Central memory CD8-positive, alpha-beta T cell (primary cell): ENCODE data around the gene GLOD5.

Experiments
- ATAC-seq: fragments of 150-1000 bp; cut with Tn5 transposase; replicated peaks from 2 replicates; pipeline ENCODE4 v1.10.0; 2022; ENCODE audit warnings: mild to moderate bottlenecking, moderate FRiP score, moderate number of reproducible peaks; ENCODE audit not compliant: poor library complexity, severe bottlenecking; ENCODE audit errors: extremely low read depth
- DNase-seq, 2 donors: peaks; one replicate each; pipeline ENCODE4 v3.0.0; 2021; ENCODE audit warnings: low spot score in 2 of 2
- H3K27ac Mint-ChIP-seq: one replicate; pipeline ENCODE4 v1.8.0; 2022; ENCODE audit warnings: low read depth, mild to moderate bottlenecking, moderate library complexity, mixed read lengths
- H3K27me3 Mint-ChIP-seq: one replicate; pipeline ENCODE4 v1.8.0; 2022; ENCODE audit warnings: mixed read lengths
- H3K36me3 Mint-ChIP-seq: one replicate; pipeline ENCODE4 v1.8.0; 2022; ENCODE audit warnings: mild to moderate bottlenecking, moderate library complexity, mixed read lengths; ENCODE audit not compliant: insufficient read depth
- H3K4me1 Mint-ChIP-seq: one replicate; pipeline ENCODE4 v1.8.0; 2022; ENCODE audit warnings: mixed read lengths
- H3K4me3 Mint-ChIP-seq: one replicate; pipeline ENCODE4 v1.8.0; 2022; ENCODE audit warnings: mild to moderate bottlenecking, moderate library complexity, mixed read lengths
- H3K9me3 Mint-ChIP-seq: one replicate; pipeline ENCODE4 v1.8.0; 2022; ENCODE audit warnings: mixed read lengths

Gene GLOD5

DNA sequence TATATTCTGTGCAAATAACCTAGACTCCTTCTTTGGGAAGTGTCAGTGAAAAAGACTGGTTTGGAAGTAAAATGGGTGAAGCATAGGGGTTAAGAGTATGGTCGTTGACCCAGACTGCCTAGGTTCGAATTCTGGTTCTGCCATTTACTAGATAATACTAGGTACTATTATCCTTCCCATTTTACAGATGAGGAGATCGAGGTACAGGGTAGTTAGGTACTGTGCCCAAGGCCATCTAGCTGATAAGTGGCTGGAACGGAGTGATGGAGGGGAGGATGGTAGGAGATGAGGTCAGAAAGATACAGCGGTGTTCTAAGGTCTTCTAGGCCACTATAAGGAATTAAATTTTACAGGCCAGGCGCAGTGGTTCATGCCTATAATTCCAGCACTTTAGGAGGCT is 11.1 kb downstream of the GLOD5 start:
- Mint-ChIP-seq H3K27me3 (peaks cover 17% of the 10 kb centered on the region), H3K27ac (no peak overlapping the region), H3K9me3 (no peaks in the 10 kb centered on the region), H3K4me1 (peaks cover 4% of the 10 kb centered on the region), H3K36me3 (no peaks in the 10 kb centered on the region), H3K4me3 (no peak overlapping the region)
- DNase-seq (no peak), ATAC-seq (no peak)

DNA sequence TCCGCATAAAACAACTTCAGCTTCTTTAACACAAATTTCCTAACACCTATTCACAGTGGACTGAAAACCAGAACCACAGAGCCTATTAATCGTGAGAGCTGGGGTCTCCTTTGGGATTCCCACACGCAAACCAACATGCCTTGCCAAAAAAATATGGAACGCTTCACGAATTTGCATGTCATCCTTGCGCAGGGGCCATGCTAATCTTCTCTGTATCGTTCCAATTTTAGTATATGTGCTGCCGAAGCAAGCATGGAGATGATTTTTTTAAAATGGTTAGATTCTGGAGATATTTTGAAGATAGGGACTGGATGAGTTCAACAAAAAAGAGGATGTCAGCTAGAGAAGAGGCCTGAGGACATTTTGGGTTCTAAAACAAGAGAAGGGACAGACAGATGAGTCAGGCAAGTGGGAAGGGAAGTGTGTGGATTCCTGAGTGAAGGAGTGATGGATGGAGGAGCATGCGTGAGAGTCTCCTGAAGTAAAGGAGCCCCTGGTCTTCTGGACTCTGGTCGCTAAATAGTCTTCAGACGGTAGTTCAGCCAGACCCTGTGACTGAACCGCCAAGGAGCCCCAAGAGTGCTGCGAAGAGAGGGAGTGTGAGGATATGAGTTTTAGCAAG is 15.4 kb downstream of the GLOD5 start:
- Mint-ChIP-seq H3K27me3 (peaks cover 19% of the 10 kb centered on the region), H3K4me1 (peaks cover 4% of the 10 kb centered on the region), H3K27ac (no peak overlapping the region), H3K9me3 (no peaks in the 10 kb centered on the region), H3K4me3 (no peak overlapping the region), H3K36me3 (no peaks in the 10 kb centered on the region)
- ATAC-seq, result no peak
- DNase-seq, result no peak

DNA sequence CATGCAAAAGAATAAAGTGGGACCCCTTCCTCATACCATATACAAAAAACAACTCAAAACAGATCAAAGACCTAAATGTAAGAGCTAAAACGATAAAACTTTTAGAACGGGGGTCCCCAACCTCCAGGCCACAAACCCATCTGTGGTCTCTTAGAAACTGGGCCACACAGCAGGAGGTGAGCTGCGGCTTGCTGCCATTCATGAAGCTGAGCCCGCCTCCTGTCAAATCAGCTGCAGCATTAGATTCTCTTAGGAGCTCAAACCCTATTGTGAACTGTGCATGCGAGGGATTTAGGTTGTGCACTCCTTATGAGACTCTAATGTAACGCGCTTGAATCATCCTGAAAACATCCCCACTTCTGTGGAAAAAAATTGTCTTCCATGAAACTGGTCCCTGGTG is 17.9 kb downstream of the GLOD5 start:
- H3K36me3 Mint-ChIP-seq, result no peaks in the 10 kb centered on the region
- H3K27me3 Mint-ChIP-seq, result peaks cover 19% of the 10 kb centered on the region
- no peak overlapping the region for H3K4me3 Mint-ChIP-seq
- H3K9me3 Mint-ChIP-seq, result no peaks in the 10 kb centered on the region
- peaks cover 4% of the 10 kb centered on the region for H3K4me1 Mint-ChIP-seq
- ATAC-seq, result no peak
- no peak overlapping the region for H3K27ac Mint-ChIP-seq
- DNase-seq, result no peak

DNA sequence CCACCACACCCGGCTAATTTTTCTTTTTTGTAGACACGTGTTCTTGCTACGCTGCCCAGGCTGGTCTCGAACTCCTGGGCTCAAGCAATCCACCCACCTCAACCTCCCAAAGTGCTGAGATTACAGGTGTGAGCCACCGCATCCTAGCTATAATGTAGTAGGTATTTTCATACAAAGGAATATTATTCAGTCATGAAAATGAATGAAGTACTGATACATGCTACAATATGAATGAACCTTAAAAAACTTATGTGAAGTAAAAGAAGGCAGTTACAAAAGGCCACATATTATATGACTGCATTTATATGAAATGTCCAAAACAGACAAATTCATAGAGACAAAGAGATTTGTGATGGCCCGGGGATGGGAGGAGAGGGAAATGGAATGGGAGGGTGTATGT is 20.2 kb downstream of the GLOD5 start:
- DNase-seq (no peak), ATAC-seq (no peak)
- Mint-ChIP-seq H3K27ac (no peak overlapping the region), H3K4me1 (no peaks in the 10 kb centered on the region), H3K4me3 (no peak overlapping the region), H3K36me3 (no peaks in the 10 kb centered on the region), H3K9me3 (no peaks in the 10 kb centered on the region), H3K27me3 (peaks cover 14% of the 10 kb centered on the region)

DNA sequence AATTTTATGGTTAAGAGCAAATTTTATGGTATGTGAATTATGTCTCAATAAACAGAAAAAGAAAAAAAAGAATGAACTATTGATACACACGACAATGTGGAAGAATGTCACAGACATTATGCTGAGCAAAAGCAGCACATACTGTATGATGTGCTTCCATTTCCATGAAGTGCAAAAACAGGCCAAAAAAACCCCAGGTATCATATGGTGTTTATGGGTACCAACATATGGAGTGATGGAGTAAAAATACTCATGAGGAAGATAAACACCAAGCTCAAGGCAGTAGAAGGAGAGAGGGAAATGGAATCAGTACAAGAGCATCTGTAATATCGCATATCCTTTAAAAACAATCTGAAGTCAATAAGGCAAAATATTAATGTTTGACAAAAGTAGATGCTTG is 20.7 kb downstream of the GLOD5 start:
- no peaks in the 10 kb centered on the region for H3K36me3 Mint-ChIP-seq
- H3K27me3 Mint-ChIP-seq, result peaks cover 14% of the 10 kb centered on the region
- no peaks in the 10 kb centered on the region for H3K4me1 Mint-ChIP-seq
- ATAC-seq, result no peak
- H3K9me3 Mint-ChIP-seq, result no peaks in the 10 kb centered on the region
- no peak overlapping the region for H3K27ac Mint-ChIP-seq
- DNase-seq, result no peak
- no peak overlapping the region for H3K4me3 Mint-ChIP-seq

DNA sequence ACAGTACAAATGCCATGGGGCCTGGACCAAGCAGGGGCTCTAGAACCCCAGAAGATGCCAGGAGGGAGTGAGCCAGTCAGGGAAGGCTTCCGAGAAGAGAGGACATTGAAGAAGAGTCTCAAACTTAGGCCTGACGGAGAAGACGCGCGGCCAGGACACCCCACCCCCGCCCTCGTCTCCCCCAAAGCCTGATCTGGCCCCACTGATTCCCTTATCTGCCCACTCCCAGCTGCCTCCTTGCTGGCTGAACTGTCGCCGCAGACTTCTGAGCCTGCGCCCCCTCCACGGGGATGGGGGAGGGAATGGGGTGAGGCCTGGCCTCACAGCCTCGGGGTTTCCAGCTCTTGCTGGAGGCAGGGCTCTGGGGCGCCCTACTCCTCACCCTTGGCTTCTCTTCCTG is 21.2 kb downstream of the GLOD5 start:
- Mint-ChIP-seq H3K4me1 (no peaks in the 10 kb centered on the region), H3K27me3 (peaks cover 9% of the 10 kb centered on the region), H3K9me3 (no peaks in the 10 kb centered on the region), H3K4me3 (no peak overlapping the region), H3K27ac (no peak overlapping the region), H3K36me3 (no peaks in the 10 kb centered on the region)
- DNase-seq, result no peak
- ATAC-seq, result no peak

DNA sequence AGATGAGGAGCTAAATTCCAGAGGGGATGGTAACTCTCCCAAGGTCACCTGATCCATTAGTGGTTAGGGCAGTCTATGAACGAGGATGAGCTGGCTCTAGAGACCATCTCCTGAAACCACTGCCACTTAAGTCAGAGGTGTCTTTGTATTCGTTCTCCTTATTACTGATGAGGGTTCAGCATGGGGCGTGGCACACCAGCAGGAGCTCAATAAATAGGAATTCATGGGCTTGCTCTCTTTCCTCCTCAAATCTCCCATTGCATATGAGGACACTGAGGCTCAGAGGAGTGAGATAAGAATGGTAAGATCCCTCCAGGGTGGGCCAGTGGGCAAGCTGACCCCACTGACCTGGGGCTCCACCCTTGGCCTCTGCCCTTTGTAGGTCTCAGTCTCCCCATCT is 23.2 kb downstream of the GLOD5 start:
- Mint-ChIP-seq H3K36me3 (no peaks in the 10 kb centered on the region), H3K27me3 (peaks cover 9% of the 10 kb centered on the region), H3K4me1 (peaks cover 14% of the 10 kb centered on the region), H3K4me3 (no peak overlapping the region), H3K27ac (no peak overlapping the region), H3K9me3 (no peaks in the 10 kb centered on the region)
- no peak for ATAC-seq
- no peak for DNase-seq

DNA sequence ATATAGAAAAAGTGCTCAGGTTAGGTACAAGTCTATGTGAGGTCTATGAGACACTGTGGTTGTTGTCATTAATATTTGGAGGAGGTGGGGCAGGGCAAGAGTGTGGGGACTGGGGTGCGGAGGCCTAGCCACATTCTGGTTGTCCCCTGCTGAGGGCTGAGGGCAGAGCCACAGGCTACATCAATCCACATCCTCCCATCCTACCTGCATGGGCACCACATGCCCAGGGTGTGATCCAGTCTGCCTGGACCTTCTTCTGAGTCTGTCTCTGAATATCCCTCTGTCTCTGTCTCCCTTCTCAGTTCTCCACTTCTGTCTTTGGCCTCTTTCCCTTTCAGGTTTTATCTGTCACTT is 23.6 kb downstream of the GLOD5 start:
- DNase-seq, result no peak
- Mint-ChIP-seq H3K4me3 (no peak overlapping the region), H3K36me3 (no peaks in the 10 kb centered on the region), H3K27me3 (peaks cover 9% of the 10 kb centered on the region), H3K27ac (no peak overlapping the region), H3K9me3 (no peaks in the 10 kb centered on the region), H3K4me1 (peaks cover 18% of the 10 kb centered on the region)
- ATAC-seq, result no peak

DNA sequence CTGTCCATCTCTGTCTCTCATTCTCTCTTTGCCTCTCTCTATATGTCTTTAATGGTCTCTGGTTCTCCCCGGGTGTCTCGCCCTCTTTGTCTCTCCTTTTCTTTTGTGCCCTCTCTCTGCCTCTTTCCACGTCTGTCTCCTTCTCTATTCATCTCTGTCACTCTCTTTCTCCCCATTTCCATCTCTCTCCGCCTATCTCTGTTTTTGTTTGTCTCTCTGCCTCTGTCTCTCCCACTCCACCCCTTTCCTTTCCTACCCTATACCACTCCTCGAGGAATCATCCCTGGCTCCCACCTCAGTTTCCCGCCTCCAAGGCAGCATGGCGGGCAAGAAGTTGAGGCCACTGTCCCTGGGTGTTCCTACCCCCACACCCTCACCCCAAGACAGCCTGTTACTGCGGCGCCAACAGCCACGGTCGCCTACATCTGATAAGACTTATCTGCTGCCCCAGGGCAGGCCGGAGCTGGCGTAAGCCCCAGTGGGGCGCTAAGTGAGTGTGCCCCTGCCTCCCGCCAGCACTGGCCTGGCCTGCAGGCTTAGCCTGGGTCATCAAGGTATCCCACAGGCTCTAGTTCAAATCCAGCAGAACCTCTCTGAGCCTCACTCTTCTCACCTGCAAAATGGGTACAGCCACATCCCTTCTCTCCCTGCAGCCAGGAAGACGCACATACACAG is 24.1 kb downstream of the GLOD5 start:
- Mint-ChIP-seq H3K27me3 (peaks cover 9% of the 10 kb centered on the region), H3K27ac (no peak overlapping the region), H3K9me3 (no peaks in the 10 kb centered on the region), H3K36me3 (no peaks in the 10 kb centered on the region), H3K4me3 (no peak overlapping the region), H3K4me1 (peaks cover 19% of the 10 kb centered on the region)
- ATAC-seq, result no peak
- no peak for DNase-seq

DNA sequence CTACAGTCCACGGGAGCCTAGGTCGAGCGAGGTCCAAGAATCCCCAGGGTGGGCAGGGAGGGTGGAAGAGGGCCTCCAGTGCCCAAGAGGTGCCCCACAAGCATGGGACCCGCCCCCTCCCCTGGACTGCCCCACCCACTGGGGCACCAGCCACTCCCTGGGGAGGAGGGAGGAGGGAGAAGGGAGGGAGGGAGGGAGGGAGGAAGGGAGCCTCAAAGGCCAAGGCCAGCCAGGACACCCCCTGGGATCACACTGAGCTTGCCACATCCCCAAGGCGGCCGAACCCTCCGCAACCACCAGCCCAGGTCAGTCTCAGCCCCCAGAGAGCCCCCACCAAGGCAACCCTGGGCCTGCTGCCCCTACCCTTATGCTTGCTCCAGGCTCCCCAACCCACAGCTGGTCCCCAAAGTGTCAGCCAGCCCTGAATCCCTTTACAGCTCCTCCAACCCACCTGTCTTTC is 24.8 kb downstream of the GLOD5 start, which contains the start of gene GATA1:
Gene GATA1 (plus strand): TSS at position 250 of the 460 bp plus-strand sequence. CDS start 4,520 bp downstream, outside the sequence.
- no peaks in the 10 kb centered on the region for H3K36me3 Mint-ChIP-seq
- ATAC-seq (no peak), DNase-seq (no peak)
- H3K9me3 Mint-ChIP-seq, result no peaks in the 10 kb centered on the region
- peaks cover 19% of the 10 kb centered on the region for H3K4me1 Mint-ChIP-seq
- H3K4me3 Mint-ChIP-seq, result no peak within 1 kb of the TSS
- no peak within 1 kb of the TSS for H3K27ac Mint-ChIP-seq
- H3K27me3 Mint-ChIP-seq, result peaks cover 9% of the 10 kb centered on the region

DNA sequence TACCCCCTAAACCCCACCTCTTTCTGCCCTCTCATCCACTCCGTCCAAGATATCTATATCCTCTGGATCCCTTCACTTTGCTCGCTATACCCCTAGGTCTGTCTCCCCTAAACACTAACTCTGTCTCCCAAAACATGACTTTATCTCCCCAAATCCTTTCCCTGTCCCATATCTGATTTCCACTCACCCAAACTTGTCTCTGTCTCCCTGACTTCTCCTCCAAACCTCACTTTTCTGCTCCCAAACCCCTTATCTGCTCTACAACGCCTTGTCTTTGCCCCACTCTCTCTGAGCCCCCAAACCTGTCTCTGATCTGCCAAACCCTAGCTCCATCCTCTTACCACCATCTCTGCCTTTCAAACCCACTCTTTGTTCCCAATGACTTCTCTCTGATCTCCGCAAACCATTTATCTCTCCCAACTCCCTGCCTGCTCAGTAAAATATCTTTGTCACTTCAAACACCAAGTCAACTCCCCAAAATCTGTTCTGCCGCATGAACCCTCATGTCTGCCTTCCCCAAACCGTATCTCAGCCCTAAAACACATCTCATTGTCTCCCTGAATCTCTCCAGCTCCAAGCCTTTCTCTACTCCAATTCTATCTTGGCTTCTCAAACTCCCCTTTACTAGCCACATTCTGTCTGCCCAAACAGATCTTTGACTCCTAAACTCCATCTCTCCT is 25.4 kb downstream of the GLOD5 start:
- no peak overlapping the region for H3K27ac Mint-ChIP-seq
- H3K4me1 Mint-ChIP-seq, result peaks cover 19% of the 10 kb centered on the region
- H3K9me3 Mint-ChIP-seq, result no peaks in the 10 kb centered on the region
- H3K36me3 Mint-ChIP-seq, result no peaks in the 10 kb centered on the region
- no peak overlapping the region for H3K4me3 Mint-ChIP-seq
- peaks cover 9% of the 10 kb centered on the region for H3K27me3 Mint-ChIP-seq
- ATAC-seq, result no peak
- no peak for DNase-seq

DNA sequence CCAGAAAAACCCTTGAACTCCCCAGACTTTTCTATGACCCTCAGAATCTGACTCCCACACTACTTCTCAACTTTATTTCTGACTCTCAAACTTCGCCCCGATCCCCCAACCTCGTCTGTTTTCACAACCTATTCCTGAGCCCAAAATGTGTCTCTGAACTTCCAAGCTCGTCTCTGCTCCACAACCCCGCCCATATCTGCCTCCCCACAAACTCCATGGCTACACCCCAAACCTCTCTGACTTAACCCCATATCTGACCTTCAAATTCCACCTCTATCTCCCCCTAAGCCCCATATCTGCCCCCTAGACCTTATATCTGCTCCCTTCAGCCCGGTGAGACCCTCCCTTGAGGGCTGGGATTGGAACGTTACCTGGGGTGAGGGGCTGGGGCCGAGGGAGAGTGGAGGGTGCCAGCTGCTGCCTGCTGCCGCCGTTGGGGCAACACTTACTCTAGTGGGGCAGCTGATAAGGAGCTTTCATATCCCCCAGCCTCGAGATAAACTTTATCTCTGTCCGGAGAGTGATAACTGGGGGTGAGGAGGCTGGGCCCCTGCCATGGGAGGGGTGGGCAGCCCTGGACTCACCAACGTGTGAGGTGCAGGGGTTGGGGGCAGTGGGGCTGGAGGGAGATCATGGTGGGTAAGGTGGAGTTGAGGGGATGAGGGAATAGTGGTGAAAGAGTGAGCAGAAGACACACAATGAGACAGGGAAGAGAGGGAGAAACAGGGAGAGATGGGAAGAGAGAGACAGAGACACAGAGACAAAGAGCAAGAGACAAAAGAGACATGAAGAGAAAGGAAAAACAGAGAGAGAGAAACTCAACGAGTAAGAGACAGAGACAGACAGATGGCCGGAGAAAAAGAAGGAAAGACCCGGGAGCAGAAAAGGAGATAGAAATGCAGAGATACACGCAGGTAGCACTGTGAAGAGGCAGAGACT is 26.2 kb downstream of the GLOD5 start:
- ATAC-seq (no peak), DNase-seq (no peak)
- H3K27ac Mint-ChIP-seq, result peak overlapping the region; percentile 44
- no peaks in the 10 kb centered on the region for H3K9me3 Mint-ChIP-seq
- no peaks in the 10 kb centered on the region for H3K36me3 Mint-ChIP-seq
- no peak overlapping the region for H3K4me3 Mint-ChIP-seq
- H3K4me1 Mint-ChIP-seq, result peaks cover 19% of the 10 kb centered on the region
- peaks cover 9% of the 10 kb centered on the region for H3K27me3 Mint-ChIP-seq
